Myocyte (in vitro differentiated cells): ENCODE results near the gene DNAI7. TPM values are rescaled to one million over a fixed set of nuclear protein-coding genes. Genes with fewer than 3 reads are reported as not detected.

Source experiments
- DNase-seq: peaks from one replicate; pipeline ENCODE4 v3.0.0-alpha.2; 2012; ENCODE audit warnings: low read depth
- total RNA-seq: library from RNA; depleted of rRNA; stranded (reverse); fragments of >200 nt; gene quantifications from 2 replicates; pipeline ENCODE4 v1.2.3, GENCODE V29; 2014

DNAI7 gene
- total RNA-seq, 1 donor from 2014 or later = 0.19 TPM

DNA sequence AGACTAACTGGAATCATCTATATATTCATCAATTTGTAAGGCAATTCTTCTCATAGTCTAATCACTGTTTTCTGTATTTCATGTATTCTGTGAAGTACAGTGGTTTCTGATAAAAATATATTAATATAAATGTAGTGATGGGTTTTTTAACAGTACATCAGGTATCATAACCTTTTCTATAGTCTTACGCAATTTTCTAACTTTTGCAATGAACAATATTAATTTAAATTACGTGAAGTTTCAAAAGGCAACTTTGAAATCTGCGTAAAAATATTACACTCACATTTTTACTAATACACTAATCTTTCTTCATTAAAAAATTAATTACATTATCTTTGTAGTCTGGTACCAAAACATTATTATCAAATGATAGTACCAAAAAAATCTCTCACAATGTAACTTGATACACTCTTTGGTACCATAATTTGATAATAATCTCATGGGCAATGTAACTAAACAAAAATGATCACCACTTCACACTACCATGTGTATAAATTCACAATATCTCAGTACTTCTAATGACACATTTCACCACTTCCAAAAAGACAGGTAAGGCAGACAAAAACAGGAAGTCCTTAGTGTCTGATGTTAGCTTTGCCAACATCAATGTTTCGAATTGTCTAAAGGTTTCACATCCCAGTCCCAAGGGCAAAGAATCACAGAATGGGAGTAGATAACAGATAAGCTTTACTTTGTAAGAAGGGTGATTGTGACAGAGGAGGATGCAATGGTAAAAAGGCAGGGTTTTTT, 8.7 kb downstream of the DNAI7 start:
- DNase-seq = no peak

DNA sequence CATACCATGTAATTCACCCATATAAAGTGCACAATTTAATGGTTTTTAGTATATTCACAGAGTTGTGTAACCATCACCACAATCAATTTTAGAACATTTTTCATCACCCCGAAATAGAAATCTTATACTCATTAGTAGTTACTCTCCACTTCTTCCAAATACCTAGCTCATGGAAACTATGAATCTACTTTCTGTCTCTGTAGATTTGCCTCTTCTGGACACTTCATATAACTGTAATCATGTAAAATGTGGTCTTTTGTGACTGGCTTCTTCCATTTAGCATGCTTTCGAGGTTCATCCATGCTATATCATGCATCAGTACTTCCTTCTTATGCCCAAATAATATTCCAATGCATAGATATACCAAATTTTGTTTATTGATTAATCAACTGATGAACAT, 10.8 kb downstream of the DNAI7 start:
- no peak for DNase-seq

DNA sequence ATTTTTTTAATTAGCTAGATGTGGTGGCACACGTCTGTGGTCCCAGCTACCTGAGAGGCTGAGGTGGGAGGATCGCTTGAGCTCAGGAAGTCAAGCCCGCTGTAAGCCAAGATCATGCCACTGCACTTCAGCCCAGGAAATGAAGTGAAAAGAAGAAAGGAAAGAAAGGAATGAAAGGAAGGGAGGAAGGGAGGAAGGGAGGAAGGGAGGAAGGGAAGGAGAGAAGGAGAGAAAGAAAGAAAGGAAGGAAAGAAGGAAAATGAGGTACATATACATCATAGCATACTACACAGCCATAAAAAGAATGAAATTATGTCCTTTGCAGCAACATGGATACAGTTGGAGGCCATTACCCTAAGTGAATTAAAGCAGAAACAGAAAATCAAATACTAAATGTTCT, 12.2 kb downstream of the DNAI7 start:
- no peak for DNase-seq

DNA sequence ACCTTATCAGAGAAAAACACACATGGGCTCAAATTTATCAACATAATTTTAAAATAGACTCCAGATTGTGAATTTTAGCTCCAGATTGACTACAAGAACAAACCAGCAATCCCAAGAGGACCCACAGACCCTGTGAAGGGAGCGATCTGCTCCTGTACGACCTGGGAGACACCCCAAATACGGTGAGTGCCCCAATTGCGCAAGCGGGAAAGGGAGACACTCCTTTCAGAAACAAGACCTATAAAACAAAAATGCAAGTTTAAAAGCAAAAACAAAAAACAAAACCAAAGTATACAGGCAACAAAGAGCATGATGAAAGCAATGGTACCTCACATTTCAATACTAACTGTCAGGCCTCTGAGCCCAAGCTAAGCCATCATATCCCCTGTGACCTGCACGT, 32.1 kb downstream of the DNAI7 start:
- DNase-seq = no peak

DNA sequence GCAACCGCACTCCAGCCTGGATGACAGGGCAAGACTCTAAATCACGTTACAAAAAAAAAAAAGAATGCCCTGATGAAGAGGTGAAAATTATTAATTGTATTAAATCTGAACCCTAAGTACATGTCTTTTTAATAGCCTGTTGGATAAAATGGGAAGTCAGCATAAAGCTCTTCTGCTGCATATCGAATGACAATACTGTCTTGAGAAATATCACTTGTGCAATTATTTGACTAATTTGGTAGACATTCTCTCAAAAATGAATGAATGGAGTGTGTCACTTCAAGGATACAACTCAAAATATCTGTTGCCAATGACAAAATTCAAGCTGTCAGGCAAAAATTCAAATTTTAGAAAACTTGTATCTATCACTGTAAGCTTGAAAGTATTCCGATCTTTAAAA, 38.9 kb downstream of the DNAI7 start:
- no peak for DNase-seq

DNA sequence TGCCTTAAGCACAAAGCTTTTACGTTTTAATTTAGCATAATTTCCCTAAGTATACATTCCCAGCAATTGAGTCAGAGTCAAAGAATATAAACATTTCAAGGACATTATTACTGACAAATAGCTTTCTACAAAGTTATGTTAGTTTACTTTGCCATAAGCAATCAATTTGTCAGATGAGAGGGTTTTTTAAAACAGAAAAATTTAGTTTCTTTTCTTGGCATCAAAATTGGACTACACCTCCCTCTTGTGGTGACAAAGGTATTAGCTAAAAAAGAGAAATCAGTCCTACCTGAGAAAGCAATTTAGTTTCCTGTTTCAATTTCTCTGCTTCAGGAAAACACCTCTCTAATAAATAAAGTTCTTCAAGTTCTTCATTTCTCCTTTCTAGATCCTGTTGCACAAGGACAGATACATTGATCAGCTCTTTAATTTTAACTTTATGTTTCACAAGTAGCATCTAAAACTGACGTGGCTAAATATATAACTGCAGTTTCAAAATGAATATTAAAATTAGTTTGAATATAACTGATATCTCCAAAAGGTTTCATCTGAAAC, 39.9 kb downstream of the DNAI7 start:
- peak; percentile 30 for DNase-seq

DNA sequence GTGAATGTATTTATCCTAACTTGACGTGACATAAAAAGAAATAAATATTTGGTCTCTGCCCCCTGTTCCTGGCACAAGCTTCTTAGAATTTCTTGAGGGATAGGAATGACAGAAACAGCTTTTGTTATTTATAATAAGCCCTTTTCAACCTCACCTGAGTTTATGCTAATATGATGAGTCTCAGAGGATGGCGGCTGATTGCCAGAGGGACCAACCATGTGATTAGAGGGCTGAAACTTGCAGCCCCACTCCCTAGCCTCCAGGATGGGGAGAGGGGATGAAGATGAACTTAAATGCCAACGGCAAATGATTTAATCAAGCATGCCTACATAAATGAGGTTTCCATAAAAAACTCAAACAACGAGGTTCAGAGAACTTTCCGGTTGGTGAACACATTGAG, 42.9 kb downstream of the DNAI7 start:
- no peak for DNase-seq

DNA sequence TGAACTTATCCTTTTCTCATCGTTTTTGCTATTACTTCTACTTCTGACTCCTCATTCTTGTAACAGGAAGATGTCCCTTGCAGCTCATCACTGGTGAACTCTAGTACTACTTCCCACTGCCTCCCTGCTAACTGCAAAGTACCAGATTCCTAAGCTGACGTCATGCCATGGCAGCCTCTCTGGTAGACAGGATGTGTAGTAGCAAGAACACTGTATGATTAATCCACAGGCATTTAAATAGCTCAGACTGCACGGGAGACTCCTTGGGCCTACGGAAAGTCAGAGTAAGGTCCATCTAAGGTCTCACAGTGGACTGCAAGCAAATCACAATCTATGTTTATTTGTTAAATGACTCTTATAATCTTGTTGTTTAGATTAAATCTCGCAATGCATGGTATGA, 43.5 kb downstream of the DNAI7 start:
- DNase-seq = peak; percentile 78

DNA sequence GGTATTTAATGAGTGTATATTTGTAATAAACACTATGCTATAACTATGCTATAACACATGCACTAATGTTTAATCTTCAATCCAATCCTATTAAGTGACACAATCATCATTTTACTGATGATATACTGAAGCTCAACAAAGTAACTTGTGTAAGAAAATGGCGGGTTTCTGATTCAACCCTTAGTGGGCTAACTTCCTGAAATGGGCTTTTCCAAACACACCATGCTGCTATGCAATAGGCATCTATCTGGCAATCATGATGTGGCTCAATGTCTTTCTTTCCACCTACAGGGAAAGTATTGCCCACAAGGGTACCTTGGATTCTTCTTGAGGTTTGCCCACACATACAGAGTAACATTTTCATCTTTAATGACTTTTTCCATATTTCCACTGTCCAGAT, 48.3 kb downstream of the DNAI7 start:
- no peak for DNase-seq

DNA sequence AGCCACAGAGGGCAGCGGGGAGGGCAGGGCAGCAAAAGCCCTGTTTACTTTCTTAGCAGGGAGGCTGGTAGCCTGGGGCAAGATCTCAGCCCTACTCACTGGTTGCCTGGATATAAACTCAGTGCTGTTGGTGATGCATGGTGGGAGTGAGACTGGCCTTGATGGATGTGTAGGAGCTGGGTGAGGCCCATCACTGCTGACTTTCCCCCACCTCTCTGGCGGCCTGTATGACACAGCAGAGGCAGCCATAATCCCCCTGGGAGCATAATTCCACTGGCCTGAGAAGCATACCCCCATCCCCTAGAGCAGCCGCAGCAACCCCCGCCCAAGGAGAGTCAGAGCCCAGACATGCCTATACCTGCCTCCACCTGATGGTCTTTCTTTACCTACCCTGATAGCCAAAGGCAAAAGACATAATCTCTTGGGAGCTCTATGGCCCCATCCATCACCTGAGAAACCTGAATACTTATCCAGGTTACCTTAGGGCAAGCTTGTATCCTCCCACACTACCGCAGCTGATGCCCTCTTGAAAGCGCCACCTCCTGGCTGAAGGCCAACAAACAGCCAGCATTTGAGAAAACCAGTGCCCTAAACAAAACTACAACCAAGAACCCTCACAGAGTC, 59.3 kb downstream of the DNAI7 start:
- DNase-seq = no peak

DNA sequence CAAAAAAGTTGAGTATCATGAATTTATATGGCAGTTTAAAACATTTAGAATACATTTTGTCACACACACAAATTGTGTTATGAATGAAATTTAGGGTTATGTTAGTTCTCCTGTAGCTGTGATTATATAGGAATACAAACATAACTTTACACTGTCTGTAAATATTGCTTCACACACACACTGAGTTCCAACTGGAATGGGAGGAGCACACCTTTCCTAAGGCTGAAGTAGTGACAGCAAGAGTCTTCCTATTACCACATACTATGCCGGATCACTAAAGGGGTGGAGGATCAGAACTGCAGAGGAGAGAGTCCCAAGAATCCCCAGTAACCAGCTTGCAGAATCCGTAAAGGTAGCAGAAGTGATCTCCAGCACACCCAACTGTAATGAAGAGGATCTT, 63.7 kb downstream of the DNAI7 start:
- no peak for DNase-seq

DNA sequence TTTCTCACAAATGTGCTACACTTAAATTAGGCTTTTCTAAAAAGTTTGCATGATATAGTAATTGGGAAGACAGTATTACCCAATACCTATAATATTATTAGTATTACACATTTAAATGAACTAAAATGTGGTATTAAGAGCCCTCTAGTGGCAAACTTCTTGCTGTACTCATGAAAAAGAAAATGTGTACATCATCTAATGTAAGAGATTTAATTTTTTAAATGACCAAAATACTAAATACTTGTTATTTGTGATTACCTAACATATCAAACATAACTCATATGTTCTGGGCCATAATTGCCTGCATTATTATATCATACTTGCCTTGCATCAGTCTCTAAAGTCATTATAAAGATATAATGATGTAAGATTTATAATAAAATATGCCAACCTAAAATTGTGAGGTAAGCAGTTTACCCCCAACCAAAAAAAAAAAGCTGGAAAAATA, 64.2 kb downstream of the DNAI7 start:
- DNase-seq = peak; percentile 47

DNA sequence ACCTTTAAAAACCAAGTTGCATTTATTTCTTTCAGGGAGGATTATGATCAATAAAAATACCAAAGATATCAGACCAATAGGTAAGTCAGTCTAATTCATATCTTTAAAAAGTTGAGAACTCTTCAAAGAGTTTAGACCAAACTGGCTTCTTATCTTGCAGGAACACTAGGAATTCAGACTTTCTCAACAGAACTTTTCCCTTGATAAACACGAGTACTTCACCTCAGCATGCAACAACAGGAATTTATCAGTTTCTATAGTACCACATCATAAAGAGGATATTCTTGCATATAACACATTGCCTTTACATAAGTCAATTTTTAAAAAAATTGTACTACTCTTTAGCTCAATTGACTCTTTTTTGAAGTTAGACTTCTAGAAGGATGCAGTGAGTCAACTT, 68.2 kb downstream of the DNAI7 start:
- DNase-seq = no peak

DNA sequence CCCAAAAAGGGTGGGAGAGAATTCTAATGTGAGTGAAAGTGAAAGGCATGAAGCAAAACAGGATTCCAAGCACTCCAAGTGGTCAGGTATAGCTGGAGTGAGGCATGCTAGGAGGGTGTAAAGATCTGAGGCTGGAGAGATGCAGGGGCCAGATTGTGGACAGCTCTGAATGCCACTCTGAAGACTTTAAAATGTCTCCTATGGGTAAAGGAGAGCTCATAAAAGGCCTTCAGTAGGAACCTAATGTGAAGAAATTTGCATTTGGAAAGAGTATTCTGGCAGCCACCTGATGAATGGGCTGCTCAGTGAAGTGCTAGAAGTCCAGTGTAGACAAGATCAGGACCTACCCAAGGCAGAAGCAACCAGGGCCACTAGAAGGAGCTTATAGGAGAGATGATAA, 68.9 kb downstream of the DNAI7 start:
- no peak for DNase-seq

DNA sequence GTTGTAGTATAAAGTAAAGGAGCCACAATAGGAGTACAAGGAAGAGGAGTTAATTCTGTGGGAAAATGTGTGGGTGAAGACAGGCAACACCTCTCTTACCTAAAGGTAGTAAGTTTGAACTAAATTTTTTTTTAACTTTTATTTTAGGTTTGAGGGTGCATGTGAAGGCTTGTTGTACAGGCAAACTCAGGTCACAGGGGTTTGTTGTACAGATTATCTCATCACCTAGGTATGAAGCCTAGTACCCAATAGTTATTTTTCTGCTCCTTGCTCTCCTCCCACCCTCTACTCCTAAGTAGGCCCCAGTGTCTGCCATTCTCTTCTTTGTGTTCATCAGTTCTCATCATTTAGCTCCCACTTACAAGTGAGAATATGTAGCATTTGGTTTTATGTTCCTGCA, 70.5 kb downstream of the DNAI7 start:
- no peak for DNase-seq

DNA sequence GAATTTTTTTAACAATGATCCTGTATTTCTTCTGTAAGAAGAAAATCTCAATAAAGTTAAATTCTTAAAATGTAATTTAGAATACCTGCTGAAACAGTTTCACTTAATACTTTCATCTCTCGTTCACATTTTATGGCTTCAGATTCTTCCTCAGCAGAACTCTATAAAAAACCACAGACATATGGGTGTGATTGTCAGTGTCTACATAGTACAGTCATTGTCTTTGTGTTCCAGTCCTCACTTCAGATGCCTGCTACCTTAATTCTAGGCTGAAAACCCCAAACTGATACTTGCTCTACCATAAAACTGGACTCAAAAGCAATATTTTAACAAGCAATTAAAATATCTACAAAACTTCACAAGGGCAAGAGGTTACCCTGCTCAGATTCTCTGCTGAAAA, 71.8 kb downstream of the DNAI7 start:
- DNase-seq = no peak

DNA sequence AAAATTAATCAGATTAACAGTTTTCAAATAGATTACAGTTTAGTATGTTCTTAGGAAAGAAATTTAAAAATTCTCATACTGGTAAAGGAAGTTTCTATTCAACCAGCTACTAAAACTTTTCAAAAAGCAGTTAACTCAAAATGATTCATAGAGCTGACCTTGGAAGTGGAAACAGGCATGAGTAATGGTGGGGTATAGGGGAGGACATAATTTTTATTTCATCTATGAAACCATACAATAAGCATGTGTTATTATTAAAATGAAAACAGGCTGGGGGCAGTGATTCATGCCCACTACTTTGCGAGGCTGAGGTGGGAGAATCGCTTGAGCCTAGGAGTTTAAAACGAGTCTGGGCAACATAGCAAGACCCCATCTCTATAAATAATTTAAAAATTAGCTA, 73.0 kb downstream of the DNAI7 start:
- no peak for DNase-seq

DNA sequence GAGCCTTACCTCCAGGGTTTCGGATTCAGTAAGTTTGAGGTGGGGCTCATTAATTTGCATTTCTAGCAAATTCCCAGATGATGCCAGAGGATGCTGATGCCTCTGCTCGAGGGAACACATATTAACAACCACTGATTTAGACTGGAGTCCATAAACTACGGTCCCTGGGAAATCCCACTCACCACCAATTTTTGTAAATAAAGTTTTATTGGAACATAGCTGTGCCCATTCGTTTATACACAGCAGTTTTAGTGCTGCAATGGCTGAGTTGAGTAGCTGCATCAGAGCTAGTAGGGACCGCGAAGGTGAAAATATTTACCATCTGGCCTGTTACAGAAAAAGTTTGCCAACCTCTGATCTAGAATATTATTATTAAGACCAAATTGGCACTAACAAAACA, 73.8 kb downstream of the DNAI7 start:
- no peak for DNase-seq

DNA sequence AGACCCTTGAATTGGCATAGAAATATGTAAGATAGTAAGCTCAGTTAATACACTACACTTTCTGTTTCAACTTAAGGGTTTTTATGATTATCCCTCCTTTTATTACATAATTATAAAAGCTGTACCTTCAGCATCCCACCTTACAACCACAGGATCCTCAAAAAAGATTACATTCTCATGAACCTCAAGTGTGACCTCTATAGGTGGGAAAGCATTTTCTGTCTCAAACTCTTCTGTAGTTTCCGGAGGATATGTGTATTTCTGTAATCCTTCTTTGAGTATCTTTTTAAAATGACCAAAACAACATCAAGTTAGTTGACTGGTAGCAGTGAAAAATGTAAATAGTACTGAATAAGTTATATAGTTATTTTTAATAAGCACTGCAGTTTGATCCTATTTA, 75.9 kb downstream of the DNAI7 start:
- DNase-seq = no peak

DNA sequence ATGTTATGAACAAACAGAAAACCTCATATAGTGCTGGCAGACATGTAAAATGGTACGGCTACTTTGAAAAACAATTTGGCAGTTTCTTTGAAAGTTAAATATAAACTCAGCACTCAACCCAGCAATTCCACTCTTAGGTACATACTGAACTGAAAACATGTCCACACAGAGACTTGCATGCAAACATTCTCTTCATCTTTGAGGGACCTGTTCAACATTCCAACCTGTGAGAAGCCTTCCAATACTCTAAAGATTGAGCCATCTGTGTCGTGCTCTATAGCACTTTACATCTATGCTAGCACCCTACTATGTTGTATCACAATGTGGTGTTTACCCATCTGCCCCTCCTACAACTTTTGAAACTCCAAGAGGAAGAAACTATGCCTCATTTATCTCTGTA, 79.3 kb downstream of the DNAI7 start:
- no peak for DNase-seq

DNA sequence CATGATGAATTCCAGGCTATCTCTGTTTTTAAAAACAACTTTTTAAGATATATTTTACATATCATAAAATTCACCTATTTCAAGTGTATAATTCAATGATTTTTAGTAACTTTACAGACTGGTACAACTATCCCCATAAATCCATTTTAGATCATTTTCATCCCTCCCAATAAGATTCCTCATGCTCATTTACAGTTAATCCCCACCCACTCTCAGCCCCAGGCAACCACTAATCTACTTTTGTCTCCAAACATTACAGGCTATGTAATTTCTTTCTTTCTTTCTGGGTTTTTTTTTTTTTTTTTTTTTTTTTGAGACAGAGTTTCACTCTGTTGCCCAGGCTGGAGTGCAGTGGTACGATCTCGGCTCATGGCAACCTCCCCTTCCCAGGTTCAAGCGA, 81.3 kb downstream of the DNAI7 start:
- no peak for DNase-seq

DNA sequence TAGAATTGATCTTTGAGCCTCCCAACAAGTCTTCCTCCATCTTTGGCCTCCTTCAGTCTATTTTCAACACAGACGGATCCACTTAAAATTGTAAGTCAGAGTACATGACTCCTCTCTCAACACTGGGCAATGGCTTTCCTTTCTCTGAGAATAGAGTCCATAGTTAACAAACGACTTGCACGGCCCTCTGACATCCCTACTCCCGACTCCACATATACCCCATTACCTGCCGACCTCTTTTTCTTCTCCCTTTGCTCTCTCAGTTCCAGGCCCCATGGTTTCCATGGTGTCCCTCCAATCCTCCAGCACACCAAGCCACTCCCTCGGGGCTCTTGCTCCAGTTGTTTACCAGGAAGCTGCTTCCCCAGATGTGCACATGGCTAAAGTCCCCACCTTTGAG, 84.7 kb downstream of the DNAI7 start:
- no peak for DNase-seq

DNA sequence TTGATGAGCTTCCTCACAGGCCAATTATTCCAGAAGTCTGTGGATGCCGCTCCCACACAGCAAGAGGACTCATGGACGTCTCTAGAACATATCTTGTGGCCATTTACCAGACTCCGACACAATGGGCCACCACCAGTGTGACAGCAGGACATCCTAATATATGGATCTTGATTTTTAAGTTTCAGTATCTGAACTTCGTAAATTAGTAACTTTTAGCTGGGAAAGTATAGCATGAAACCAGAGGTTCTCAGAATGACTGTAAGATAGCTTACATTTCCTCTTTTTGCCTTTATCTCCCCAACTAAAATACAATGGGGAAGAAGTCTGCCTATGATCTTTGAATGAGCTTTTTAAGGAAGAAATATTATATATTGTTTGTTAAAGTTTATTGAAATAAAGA, 87.0 kb downstream of the DNAI7 start:
- DNase-seq = no peak
